ENCODE data around the gene ZNF169.

The ZNF169 gene

GRCh38 chr9:94259077-94259862 lies at the start of gene ZNF169:
TSS of gene ZNF169 (plus strand) at chr9:94259298. CDS start at chr9:94278813, 19,515 bp downstream.
- peak within 1 kb of the TSS; percentile 6; the same call in 1 of the 2 replicates for H3K27ac ChIP-seq (ENCODE audit: extremely low read depth, low read depth, low read length)
- H3K9me3 ChIP-seq (ENCODE audit: control insufficient read depth, insufficient read depth, low read depth, low read length), result no peaks in the 10 kb centered on the region
- H3K4me1 ChIP-seq (ENCODE audit: control insufficient read depth, insufficient read depth, low read length), result no peaks in the 10 kb centered on the region
- CTCF ChIA-PET, result interaction anchor here (0.7 kb wide), 1 partner anchor 46 kb away, joined by 5 read pairs; no protein-coding TSS in a partner anchor
- no peaks in the 10 kb centered on the region for H3K36me3 ChIP-seq (ENCODE audit: control insufficient read depth in 2 of 2, insufficient read depth in 1 of 2, low read length in 2 of 2)
- POLR2A ChIA-PET, result no interaction called here
- H3K4me3 ChIP-seq (ENCODE audit: low read depth, low read length), result peak within 1 kb of the TSS; percentile 82
- TF ChIP-seq BCL11B (tag by site-specific recombination; IDR thresholded peaks at IDR 0.05; ENCODE audit: low read depth) (no peak), SALL2 (tag by site-specific recombination; IDR thresholded peaks at IDR 0.05; ENCODE audit: borderline replicate concordance) (no peak), OSR2 (tag by site-specific recombination; IDR thresholded peaks at IDR 0.05) (no peak), ZNF514 (tag by site-specific recombination; IDR thresholded peaks at IDR 0.05) (no peak), ZNF529 (tag by site-specific recombination; IDR thresholded peaks at IDR 0.05; ENCODE audit: insufficient replicate concordance) (no peak), ZNF350 (tag by site-specific recombination; IDR thresholded peaks at IDR 0.05) (no peak), BCL11A (tag by site-specific recombination; IDR thresholded peaks at IDR 0.05; ENCODE audit: low read depth) (no peak), REST (tag by site-specific recombination; IDR thresholded peaks at IDR 0.05) (no peak), ZBTB1 (tag by site-specific recombination; IDR thresholded peaks at IDR 0.05) (no peak), ZNF426 (tag by site-specific recombination; IDR thresholded peaks at IDR 0.05) (no peak), ZNF692 (tag by site-specific recombination; IDR thresholded peaks at IDR 0.05) (peak; percentile 78), ZNF488 (tag by site-specific recombination; IDR thresholded peaks at IDR 0.05) (no peak), ZBTB26 (tag by site-specific recombination; optimal IDR thresholded peaks at IDR 0.05) (peak; percentile 50), GFI1B (tag by site-specific recombination; IDR thresholded peaks at IDR 0.05) (no peak), ZNF654 (tag by site-specific recombination; IDR thresholded peaks at IDR 0.05; ENCODE audit: low read depth) (no peak), HOXD13 (CRISPR knock-in tag; IDR thresholded peaks at IDR 0.05; ENCODE audit: borderline replicate concordance) (0 out of 2 replicates have a peak, but pooled peaks have one; percentile 11), ZBTB17 (tag by site-specific recombination; IDR thresholded peaks at IDR 0.05) (peak; percentile 91), SP2 (tag by site-specific recombination; IDR thresholded peaks at IDR 0.05) (peak; percentile 32), ZNF24 (tag by site-specific recombination; IDR thresholded peaks at IDR 0.05) (no peak), ZNF600 (tag by site-specific recombination; IDR thresholded peaks at IDR 0.05) (0 out of 2 replicates have a peak, but pooled peaks have one; percentile 12), ZNF2 (tag by site-specific recombination; IDR thresholded peaks at IDR 0.05) (peak; percentile 47; the same call in 1 of the 2 replicates), ZNF239 (tag by site-specific recombination; IDR thresholded peaks at IDR 0.05) (no peak), ZNF501 (tag by site-specific recombination; IDR thresholded peaks at IDR 0.05) (0 out of 2 replicates have a peak, but pooled peaks have one; percentile 33), ZNF521 (tag by site-specific recombination; IDR thresholded peaks at IDR 0.05) (no peak), ZNF10 (tag by site-specific recombination; IDR thresholded peaks at IDR 0.05) (0 out of 2 replicates have a peak, but pooled peaks have one; percentile 35), ZNF280C (tag by site-specific recombination; IDR thresholded peaks at IDR 0.05) (no peak), ZNF610 (tag by site-specific recombination; IDR thresholded peaks at IDR 0.05; ENCODE audit: borderline replicate concordance) (no peak)

Measured in HEK293 (cell line).